ENCODE data around the gene SLC9A5. TPM values are rescaled to one million over a fixed set of nuclear protein-coding genes. Genes with fewer than 3 reads are reported as not detected.
A peak's percentile ranks its signal among the peaks of the same experiment; 100 is the strongest.

SLC9A5 gene
- total RNA-seq, 1 experiment from 2014 or later: 10.3 TPM

- POLR2A ChIA-PET: no interaction called here
- DNase-seq (ENCODE audit: low spot score): no peak
- Mint-ChIP-seq H3K9me3 (no peaks in the 10 kb centered on the region), H3K27ac (no peak overlapping the region), H3K27me3 (ENCODE audit: low read depth) (peaks cover 37% of the 10 kb centered on the region), H3K36me3 (no peaks in the 10 kb centered on the region), H3K4me3 (no peak overlapping the region), H3K4me1 (no peaks in the 10 kb centered on the region)
- CTCF ChIA-PET: no interaction called here
- no peak for TF ChIP-seq ESRRA (CRISPR knock-in tag; IDR thresholded peaks at IDR 0.05; ENCODE audit: borderline replicate concordance)
- TF ChIP-seq ELF4 (CRISPR knock-in tag; IDR thresholded peaks at IDR 0.05; ENCODE audit: low read depth): no peak
- TF ChIP-seq ERG (CRISPR knock-in tag; IDR thresholded peaks at IDR 0.05): no peak
- TF ChIP-seq FOXJ3 (CRISPR knock-in tag; IDR thresholded peaks at IDR 0.05; ENCODE audit: borderline replicate concordance): no peak
- no peak for TF ChIP-seq ZNF232 (CRISPR knock-in tag; IDR thresholded peaks at IDR 0.05)
- TF ChIP-seq MXD4 (CRISPR knock-in tag; IDR thresholded peaks at IDR 0.05; ENCODE audit: borderline replicate concordance): no peak
- TF ChIP-seq HMGA2 (CRISPR knock-in tag; IDR thresholded peaks at IDR 0.05): no peak
- no peak for TF ChIP-seq NFATC4 (CRISPR knock-in tag; IDR thresholded peaks at IDR 0.05)
- TF ChIP-seq ARID4B (CRISPR knock-in tag; IDR thresholded peaks at IDR 0.05; ENCODE audit: borderline replicate concordance): no peak
- no peak for TF ChIP-seq NR1H2 (CRISPR knock-in tag; IDR thresholded peaks at IDR 0.05)
- TF ChIP-seq, protein P1, sequence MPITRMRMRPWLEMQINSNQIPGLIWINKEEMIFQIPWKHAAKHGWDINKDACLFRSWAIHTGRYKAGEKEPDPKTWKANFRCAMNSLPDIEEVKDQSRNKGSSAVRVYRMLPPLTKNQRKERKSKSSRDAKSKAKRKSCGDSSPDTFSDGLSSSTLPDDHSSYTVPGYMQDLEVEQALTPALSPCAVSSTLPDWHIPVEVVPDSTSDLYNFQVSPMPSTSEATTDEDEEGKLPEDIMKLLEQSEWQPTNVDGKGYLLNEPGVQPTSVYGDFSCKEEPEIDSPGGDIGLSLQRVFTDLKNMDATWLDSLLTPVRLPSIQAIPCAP (CRISPR knock-in tag; IDR thresholded peaks at IDR 0.05): no peak
- no peak for ATAC-seq
Measured at GRCh38 chr16:67317853-67318252, 69.1 kb downstream of the SLC9A5 start.

Small RNA genes within 50 kb of the gene (microRNA-seq; reads per million reads assigned to microRNA genes)
- 18.9 reads per million, percentile 38 among the genes with 10 or more reads in this experiment for gene MIR328 (ENCODE audit: borderline number of aligned reads)

Other genes starting within 250 kb of the SLC9A5 start
- gene CBFB, start 219.8 kb upstream of the SLC9A5 start, total RNA-seq (2021): 36.9 to 40.9 TPM (median 37.1 TPM) in 3 replicates
- gene PHAF1, start 139.0 kb upstream of the SLC9A5 start, total RNA-seq (2021): 16.9 to 18.8 TPM (median 17.4 TPM) in 3 replicates
- 6.4 to 7.8 TPM (median 7.6 TPM) in 3 replicates for gene B3GNT9, start 98.0 kb upstream of the SLC9A5 start, total RNA-seq (2021)
- gene TRADD, start 89.1 kb upstream of the SLC9A5 start, total RNA-seq (2021): 1.4 to 2.1 TPM (median 1.7 TPM) in 3 replicates
- gene FBXL8, start 89.0 kb upstream of the SLC9A5 start, total RNA-seq (2021): 1.1 to 1.2 TPM (median 1.1 TPM) in 3 replicates
- gene HSF4, start 84.2 kb upstream of the SLC9A5 start, total RNA-seq (2021): 2.2 to 2.5 TPM (median 2.3 TPM) in 3 replicates
- gene NOL3, start 78.4 kb upstream of the SLC9A5 start, total RNA-seq (2021): 8.5 to 10.6 TPM (median 9.7 TPM) in 3 replicates
- 40.8 to 54.3 TPM (median 50.5 TPM) in 3 replicates for gene MATCAP1, start 65.0 kb upstream of the SLC9A5 start, total RNA-seq (2021)
- gene EXOC3L1, start 58.8 kb upstream of the SLC9A5 start, total RNA-seq (2021): 4.0 to 4.9 TPM (median 4.8 TPM) in 3 replicates
- gene E2F4, start 56.8 kb upstream of the SLC9A5 start, total RNA-seq (2021): 75.6 to 85.0 TPM (median 75.8 TPM) in 3 replicates
- 13.6 to 15.6 TPM (median 15.3 TPM) in 3 replicates for gene ELMO3, start 49.8 kb upstream of the SLC9A5 start, total RNA-seq (2021)
- 37.4 to 48.4 TPM (median 43.1 TPM) in 3 replicates for gene TMEM208, start 21.8 kb upstream of the SLC9A5 start, total RNA-seq (2021)
- 68.9 to 81.3 TPM (median 71.5 TPM) in 3 replicates for gene FHOD1, start 1.5 kb upstream of the SLC9A5 start, total RNA-seq (2021)
- gene PLEKHG4, start 30.6 kb downstream of the SLC9A5 start, total RNA-seq (2021): 5.9 to 16.7 TPM (median 15.0 TPM) in 3 replicates
- 0.85 to 1.1 TPM (median 0.85 TPM) in 3 replicates for gene KCTD19, start 77.8 kb downstream of the SLC9A5 start, total RNA-seq (2021)
- gene LRRC36, start 77.8 kb downstream of the SLC9A5 start, total RNA-seq (2021): 0.13 to 0.39 TPM (median 0.18 TPM) in 3 replicates
- 0.57 to 0.74 TPM (median 0.64 TPM) in 3 replicates for gene TPPP3, start 144.5 kb downstream of the SLC9A5 start, total RNA-seq (2021)
- gene ZDHHC1, start 167.5 kb downstream of the SLC9A5 start, total RNA-seq (2021): 4.2 to 4.9 TPM (median 4.6 TPM) in 3 replicates
- 33.4 to 38.3 TPM (median 36.4 TPM) in 3 replicates for gene HSD11B2, start 182.1 kb downstream of the SLC9A5 start, total RNA-seq (2021)
- gene ATP6V0D1, start 232.2 kb downstream of the SLC9A5 start, total RNA-seq (2021): 32.5 to 44.1 TPM (median 33.8 TPM) in 3 replicates
- gene AGRP, start 234.6 kb downstream of the SLC9A5 start, total RNA-seq (2021): not detected in 3 replicates

Measured in WTC11 (cell line).